Left ventricle myocardium inferior (tissue), 1 donor: ENCODE data around the gene BFSP2. TPM values are rescaled to one million over a fixed set of nuclear protein-coding genes. Genes with fewer than 3 reads are reported as not detected.
"Not testable (repeated sequence)": the region's sequence is repeated elsewhere in the genome, so short reads cannot be mapped to it uniquely, and the experiment has no call there.

Experiments used
- DNase-seq: peaks from one replicate; pipeline ENCODE4 v3.0.0-alpha.2; 2020
- H3K27ac ChIP-seq: fragments of 200-600 bp; replicated peaks from 2 replicates; pipeline ENCODE4 v1.8.0; 2021
- H3K27me3 ChIP-seq: fragments of 200-600 bp; 2 replicates; pipeline ENCODE4 v1.8.0; 2021; ENCODE audit warnings: low read depth
- H3K36me3 ChIP-seq: fragments of 200-600 bp; 2 replicates; pipeline ENCODE4 v1.8.0; 2021
- H3K4me1 ChIP-seq: fragments of 200-600 bp; 2 replicates; pipeline ENCODE4 v1.8.0; 2021
- H3K4me3 ChIP-seq: fragments of 200-600 bp; 2 replicates; pipeline ENCODE4 v1.8.0; 2021; ENCODE audit warnings: mild to moderate bottlenecking, moderate library complexity
- H3K9me3 ChIP-seq: fragments of 200-600 bp; replicated peaks from 2 replicates; pipeline ENCODE4 v1.8.0; 2021
- intact Hi-C: fragments of 100-400 bp; cut with micrococcal nuclease; formaldehyde crosslinking; loops from one replicate; pipeline ENCODE4 v1.11.0; 2022
- total RNA-seq: library from RNA; stranded (reverse); fragmentation: NEBNext Ultra II Directional; extraction: Animal tissue kit (Norgen Biotek cat#: 25700); gene quantifications from one replicate; pipeline ENCODE4 v1.2.1, GENCODE V29; 2021
- TF ChIP-seq, protein P1 (sequence below): fragments of 200-600 bp; IDR thresholded peaks from 2 replicates; pipeline ENCODE4 v1.8.0; 2021; ENCODE audit warnings: antibody characterized with exemption, mild to moderate bottlenecking, borderline replicate concordance
- donor health status: DM: no; HTN: yes; CAD: no; lungs with severe emphysema.

Gene BFSP2
- total RNA-seq, 1 donor from 2014 or later, result not detected

DNA sequence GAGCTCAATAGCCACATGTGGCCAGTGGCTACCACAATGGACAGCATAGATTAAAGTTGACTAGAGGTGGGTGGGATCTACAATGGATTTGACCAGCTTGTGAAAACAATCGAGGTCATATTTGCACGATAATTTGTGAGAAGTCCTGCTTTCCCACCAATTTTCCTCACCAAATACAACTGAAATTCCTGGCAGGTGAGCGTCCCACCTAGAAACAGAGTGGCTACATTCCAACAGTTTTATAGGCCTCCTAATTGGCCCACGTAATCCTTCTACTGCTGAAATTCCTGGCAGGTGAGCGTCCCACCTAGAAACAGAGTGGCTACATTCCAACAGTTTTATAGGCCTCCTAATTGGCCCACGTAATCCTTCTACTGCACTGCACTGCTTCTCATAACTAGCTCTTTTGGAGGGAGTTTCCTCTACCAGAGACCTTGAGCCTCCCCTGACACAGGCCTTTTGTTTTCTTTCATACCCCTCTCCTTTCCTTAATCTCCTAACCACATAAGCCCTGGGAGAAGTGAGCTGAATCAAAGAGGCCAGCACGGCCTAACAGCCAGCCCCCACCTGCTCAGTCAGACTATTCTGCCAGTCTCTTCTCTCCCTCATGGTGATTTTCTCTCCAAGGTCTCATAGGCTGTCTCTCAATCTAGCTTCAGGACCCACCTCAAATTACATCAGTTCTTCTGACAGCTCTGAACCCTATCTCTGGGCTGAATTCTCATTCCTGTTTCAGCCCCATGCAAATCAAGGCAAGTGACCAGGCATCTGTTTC lies 80.2 kb downstream of the BFSP2 start:
- H3K9me3 ChIP-seq, result peaks cover 8% of the 10 kb centered on the region
- no peak overlapping the region for H3K4me3 ChIP-seq
- H3K36me3 ChIP-seq, result no peaks in the 10 kb centered on the region
- TF ChIP-seq, protein P1, sequence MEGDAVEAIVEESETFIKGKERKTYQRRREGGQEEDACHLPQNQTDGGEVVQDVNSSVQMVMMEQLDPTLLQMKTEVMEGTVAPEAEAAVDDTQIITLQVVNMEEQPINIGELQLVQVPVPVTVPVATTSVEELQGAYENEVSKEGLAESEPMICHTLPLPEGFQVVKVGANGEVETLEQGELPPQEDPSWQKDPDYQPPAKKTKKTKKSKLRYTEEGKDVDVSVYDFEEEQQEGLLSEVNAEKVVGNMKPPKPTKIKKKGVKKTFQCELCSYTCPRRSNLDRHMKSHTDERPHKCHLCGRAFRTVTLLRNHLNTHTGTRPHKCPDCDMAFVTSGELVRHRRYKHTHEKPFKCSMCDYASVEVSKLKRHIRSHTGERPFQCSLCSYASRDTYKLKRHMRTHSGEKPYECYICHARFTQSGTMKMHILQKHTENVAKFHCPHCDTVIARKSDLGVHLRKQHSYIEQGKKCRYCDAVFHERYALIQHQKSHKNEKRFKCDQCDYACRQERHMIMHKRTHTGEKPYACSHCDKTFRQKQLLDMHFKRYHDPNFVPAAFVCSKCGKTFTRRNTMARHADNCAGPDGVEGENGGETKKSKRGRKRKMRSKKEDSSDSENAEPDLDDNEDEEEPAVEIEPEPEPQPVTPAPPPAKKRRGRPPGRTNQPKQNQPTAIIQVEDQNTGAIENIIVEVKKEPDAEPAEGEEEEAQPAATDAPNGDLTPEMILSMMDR, result no peak
- intact Hi-C loops, result no loop called here
- H3K27ac ChIP-seq, result no peak overlapping the region
- peaks cover 4% of the 10 kb centered on the region for H3K4me1 ChIP-seq
- no peaks in the 10 kb centered on the region for H3K27me3 ChIP-seq
- no peak for DNase-seq

DNA sequence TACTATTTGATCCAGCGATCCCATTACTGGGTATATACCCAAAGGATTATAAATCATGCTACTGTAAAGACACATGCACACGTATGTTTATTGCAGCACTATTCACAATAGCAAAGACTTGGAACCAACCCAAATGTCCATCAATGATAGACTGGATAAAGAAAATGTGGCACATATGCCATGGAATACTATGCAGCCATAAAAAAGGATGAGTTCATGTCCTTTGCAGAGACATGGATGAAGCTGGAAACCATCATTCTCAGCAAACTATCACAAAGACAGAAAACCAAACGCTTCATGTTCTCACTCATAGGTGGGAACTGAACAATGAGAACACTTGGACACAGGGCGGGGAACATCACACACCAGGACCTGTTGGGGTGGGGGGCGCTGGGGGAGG lies 82.6 kb downstream of the BFSP2 start:
- DNase-seq, H3K4me1 ChIP-seq, H3K4me3 ChIP-seq, intact Hi-C loops, H3K27me3 ChIP-seq, H3K27ac ChIP-seq, H3K36me3 ChIP-seq: not testable (repeated sequence)
- H3K9me3 ChIP-seq, result peaks cover 20% of the 10 kb centered on the region

DNA sequence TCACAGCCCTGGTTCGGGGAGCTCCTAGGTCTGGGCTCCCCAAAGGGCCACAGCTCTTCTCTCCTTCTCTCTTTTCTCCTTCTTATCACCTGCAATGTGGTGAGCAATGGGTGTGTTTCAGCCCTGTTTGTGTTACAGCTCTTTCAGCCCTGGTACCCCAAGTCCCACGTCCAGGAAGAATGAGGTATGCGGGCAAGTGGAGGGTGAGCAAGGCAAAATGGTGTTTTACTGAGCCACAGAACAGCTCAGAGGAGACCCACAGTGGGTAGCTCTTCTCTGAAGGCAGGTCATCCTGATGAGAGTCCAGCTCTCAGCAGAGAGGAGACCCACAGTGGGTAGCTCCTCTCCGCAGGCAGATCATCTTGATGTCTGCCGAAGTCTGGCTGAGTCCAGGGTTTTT lies 86.8 kb downstream of the BFSP2 start:
- Histone ChIP-seq H3K9me3 (peaks cover 20% of the 10 kb centered on the region), H3K36me3 (no peaks in the 10 kb centered on the region), H3K4me3 (no peak overlapping the region), H3K27me3 (no peaks in the 10 kb centered on the region), H3K27ac (no peak overlapping the region), H3K4me1 (no peaks in the 10 kb centered on the region)
- TF ChIP-seq, protein P1, result no peak
- intact Hi-C loops, result no loop called here
- DNase-seq, result no peak

DNA sequence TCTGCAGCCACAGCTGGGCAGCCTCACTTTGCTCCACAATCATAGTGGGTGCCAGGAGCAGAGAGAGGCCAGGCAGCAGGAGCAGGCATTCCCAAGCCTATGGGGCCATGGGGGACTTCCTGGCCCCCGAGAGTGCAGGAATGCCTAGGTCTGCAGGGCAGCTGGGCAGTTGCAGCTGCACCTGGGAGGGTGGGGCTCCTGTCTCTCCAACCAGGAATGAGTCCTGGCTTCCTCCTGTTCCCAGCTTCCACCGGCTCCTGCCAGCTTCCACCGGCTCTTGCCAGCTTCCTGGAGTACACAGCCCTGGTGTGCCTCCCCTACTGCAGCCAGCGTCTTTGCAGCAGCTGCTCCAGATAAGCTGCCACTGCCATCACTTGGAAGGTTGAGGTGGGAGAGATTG lies 87.3 kb downstream of the BFSP2 start:
- H3K9me3 ChIP-seq, result peaks cover 20% of the 10 kb centered on the region
- H3K4me3 ChIP-seq, result no peak overlapping the region
- no peaks in the 10 kb centered on the region for H3K27me3 ChIP-seq
- no peaks in the 10 kb centered on the region for H3K4me1 ChIP-seq
- TF ChIP-seq, protein P1, result no peak
- H3K27ac ChIP-seq, result no peak overlapping the region
- no peak for DNase-seq
- H3K36me3 ChIP-seq, result no peaks in the 10 kb centered on the region
- intact Hi-C loops, result no loop called here

DNA sequence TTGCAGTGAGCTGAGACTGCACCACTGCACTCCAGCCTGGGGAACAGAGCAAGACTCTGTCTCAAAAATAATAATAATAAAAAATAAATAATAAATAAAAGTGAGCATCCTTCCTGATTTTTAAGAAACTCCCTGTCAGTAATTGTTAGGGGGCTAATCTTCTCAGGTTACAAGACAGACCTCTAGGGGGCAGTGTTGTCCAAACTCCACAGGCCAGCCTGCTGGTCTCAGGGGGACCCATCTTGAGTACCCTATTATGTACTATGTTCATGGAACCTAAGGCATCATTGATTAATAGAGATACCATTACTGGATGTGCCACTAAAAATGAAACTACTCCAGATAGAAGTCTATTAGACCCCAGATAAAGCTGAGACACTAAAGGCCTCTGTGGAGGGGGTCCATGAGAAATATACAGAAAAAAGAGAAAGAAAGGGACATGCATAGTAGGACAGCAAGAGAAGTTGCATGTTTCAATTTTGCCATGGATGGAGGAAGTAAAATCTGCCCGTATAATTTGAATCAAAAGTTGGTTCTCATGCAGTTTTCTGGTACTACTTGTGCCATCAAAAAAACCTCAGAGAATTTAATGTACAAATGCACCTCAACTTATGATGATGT lies 88.2 kb downstream of the BFSP2 start:
- Histone ChIP-seq H3K4me1 (no peaks in the 10 kb centered on the region), H3K4me3 (no peak overlapping the region), H3K27me3 (no peaks in the 10 kb centered on the region), H3K9me3 (peaks cover 20% of the 10 kb centered on the region), H3K36me3 (no peaks in the 10 kb centered on the region), H3K27ac (no peak overlapping the region)
- TF ChIP-seq, protein P1, result peak; percentile 68
- intact Hi-C loops, result no loop called here
- DNase-seq, result no peak

DNA sequence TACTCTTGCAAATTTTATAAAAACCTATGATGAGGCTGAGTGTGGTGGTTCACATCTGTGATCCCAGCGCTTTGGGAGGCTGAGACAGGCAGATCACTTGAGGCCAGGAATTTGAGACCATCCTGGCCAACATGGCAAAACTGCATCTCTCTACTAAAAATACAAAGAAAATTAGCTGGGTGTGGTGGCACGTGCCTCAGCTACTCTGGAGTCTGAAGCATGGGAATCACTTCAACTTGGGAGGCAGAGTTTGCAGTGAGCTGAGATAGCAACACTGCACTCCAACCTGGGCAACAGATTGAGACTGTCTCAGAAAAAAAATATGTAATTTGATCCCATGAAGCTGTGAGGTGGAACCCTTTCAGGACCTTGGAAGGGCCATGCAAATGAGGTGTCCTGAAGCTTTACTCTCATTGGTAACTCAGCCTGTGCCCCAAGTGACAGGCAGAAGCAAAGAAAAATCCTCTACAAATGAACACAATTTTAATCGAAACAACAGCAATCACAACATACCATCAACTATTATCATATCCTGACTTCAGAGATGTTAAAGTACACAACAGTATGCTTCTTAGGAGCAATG lies 89.0 kb downstream of the BFSP2 start:
- intact Hi-C loops, result no loop called here
- H3K36me3 ChIP-seq, result no peaks in the 10 kb centered on the region
- no peaks in the 10 kb centered on the region for H3K4me1 ChIP-seq
- TF ChIP-seq, protein P1, result no peak
- H3K27me3 ChIP-seq, result no peaks in the 10 kb centered on the region
- H3K27ac ChIP-seq, result no peak overlapping the region
- no peak for DNase-seq
- peaks cover 20% of the 10 kb centered on the region for H3K9me3 ChIP-seq
- H3K4me3 ChIP-seq, result no peak overlapping the region
